HL-60 (cell line): ENCODE measurements around the gene SELENOP.

Experiments used
- DNase-seq, 2 experiments: peaks; one replicate each; pipeline ENCODE4 v3.0.0-alpha.2; 2010 to 2020; ENCODE audit warnings: low read depth in 1 of 2, low spot score in 1 of 2
- H3K27ac ChIP-seq: fragments of 250-450 bp; sonication (Bioruptor Pico); replicated peaks from 2 replicates; pipeline ENCODE4 v1.5.1; 2020; ENCODE audit warnings: mild to moderate bottlenecking, moderate library complexity
- H3K27me3 ChIP-seq: fragments of 250-450 bp; sonication (Bioruptor Pico); 2 replicates; pipeline ENCODE4 v1.5.1; 2021; ENCODE audit warnings: mild to moderate bottlenecking, moderate library complexity; ENCODE audit not compliant: insufficient read depth, poor library complexity, severe bottlenecking
- H3K4me3 ChIP-seq: replicated peaks from 2 replicates; pipeline ENCODE4 v1.5.1; 2011; ENCODE audit warnings: mild to moderate bottlenecking, control low read depth, low read length; ENCODE audit not compliant: insufficient read depth
- GABPA ChIP-seq: IDR thresholded peaks from 2 replicates; pipeline ENCODE4 v1.6.1; 2012; ENCODE audit warnings: low read depth
- POLR2AphosphoS5 ChIP-seq: IDR thresholded peaks from 2 replicates; pipeline ENCODE4 v1.6.1; 2012; ENCODE audit warnings: low read depth
- SPI1 ChIP-seq: IDR thresholded peaks from 2 replicates; pipeline ENCODE4 v1.6.1; 2012; ENCODE audit warnings: low read depth, mild to moderate bottlenecking, borderline replicate concordance
- long read RNA-seq: library from polyadenylated mRNA; unstranded; transcript quantifications from one replicate; pipeline ENCODE4 v2.0.0, GENCODE V29; 2020
- TF ChIP-seq, protein P1 (sequence below): IDR thresholded peaks from one replicate; pipeline ENCODE4 v1.5.1; 2011; ENCODE audit warnings: low read length, control low read depth, inconsistent platforms; ENCODE audit not compliant: insufficient read depth
- TF ChIP-seq, protein P2 (sequence below): IDR thresholded peaks from 2 replicates; pipeline ENCODE4 v1.6.1; 2012; ENCODE audit warnings: low read depth; ENCODE audit not compliant: insufficient replicate concordance

SELENOP gene, protein sequence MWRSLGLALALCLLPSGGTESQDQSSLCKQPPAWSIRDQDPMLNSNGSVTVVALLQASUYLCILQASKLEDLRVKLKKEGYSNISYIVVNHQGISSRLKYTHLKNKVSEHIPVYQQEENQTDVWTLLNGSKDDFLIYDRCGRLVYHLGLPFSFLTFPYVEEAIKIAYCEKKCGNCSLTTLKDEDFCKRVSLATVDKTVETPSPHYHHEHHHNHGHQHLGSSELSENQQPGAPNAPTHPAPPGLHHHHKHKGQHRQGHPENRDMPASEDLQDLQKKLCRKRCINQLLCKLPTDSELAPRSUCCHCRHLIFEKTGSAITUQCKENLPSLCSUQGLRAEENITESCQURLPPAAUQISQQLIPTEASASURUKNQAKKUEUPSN
- long read RNA-seq, partial matches to known transcripts: 0 of 4 reads
- long read RNA-seq, other reads (novel, unspliced or antisense): 4 of 4 reads

DNA sequence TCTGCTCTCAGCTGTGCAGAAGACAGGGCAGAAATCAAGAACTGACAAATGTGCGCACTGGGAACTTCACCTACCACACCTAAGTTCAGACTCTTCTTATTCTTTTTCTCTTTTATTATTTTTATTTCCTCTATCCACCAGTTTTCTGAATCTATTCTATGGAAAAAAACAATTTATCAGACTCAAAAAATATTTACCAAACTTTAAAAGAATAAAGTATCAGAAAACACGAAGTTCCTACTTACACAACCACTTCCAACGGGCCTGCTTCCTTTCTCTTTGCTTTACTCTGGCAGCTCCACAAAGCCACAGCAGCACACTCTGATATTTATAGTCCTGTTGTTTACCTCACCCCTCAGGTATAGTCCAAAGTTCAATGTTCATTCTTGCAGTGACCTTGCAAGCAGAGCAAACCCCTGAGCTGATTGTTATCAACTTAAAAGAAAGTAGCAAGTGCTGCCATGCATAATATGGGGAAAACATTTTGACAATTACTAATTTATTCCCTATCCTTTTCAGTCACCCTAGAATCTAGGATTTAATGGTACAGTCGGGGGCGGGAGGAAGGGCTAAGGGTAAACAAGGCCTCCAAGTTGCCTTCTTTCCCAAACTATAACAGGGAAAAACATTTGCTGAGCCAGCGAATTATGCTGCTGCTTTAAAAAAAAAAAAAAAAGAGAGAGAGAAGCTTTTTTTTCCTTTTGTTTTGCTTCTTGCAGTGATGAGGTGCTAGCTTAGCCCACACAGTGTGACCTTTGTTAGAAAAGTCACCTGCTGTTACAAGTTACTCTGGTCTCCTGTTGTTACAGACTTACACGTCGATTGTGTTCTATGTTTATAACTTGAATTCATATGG is at the start of gene SELENOP:
Gene SELENOP (minus strand): TSS at position 302 of the 856 bp plus-strand sequence. CDS start 3,539 bp downstream, outside the sequence.
- DNase-seq: no peak
- no peaks in the 10 kb centered on the region for H3K27me3 ChIP-seq

DNA sequence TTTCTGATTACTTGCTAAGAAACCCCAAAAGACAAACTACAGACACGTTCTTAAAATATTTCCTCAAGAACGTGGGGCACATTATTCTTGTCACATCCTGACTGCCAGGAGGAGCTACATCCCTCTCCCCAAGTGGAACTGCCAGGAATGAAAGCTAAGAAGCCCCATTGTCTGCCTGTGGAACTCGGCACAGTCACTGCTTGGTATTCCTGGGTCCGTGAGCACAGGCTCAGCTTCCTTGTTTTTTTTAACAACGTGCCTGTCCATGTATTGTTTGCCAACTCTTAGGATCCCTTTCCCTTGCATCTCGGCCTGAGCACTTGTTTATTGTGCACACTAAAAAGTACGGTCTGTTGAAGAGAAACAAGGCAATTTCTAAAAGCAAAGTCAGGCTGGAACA is 47.0 kb upstream of the SELENOP start:
- no peak overlapping the region for H3K27ac ChIP-seq
- no peak for TF ChIP-seq SPI1
- TF ChIP-seq GABPA: no peak
- no peak for TF ChIP-seq POLR2AphosphoS5
- TF ChIP-seq, protein P1, sequence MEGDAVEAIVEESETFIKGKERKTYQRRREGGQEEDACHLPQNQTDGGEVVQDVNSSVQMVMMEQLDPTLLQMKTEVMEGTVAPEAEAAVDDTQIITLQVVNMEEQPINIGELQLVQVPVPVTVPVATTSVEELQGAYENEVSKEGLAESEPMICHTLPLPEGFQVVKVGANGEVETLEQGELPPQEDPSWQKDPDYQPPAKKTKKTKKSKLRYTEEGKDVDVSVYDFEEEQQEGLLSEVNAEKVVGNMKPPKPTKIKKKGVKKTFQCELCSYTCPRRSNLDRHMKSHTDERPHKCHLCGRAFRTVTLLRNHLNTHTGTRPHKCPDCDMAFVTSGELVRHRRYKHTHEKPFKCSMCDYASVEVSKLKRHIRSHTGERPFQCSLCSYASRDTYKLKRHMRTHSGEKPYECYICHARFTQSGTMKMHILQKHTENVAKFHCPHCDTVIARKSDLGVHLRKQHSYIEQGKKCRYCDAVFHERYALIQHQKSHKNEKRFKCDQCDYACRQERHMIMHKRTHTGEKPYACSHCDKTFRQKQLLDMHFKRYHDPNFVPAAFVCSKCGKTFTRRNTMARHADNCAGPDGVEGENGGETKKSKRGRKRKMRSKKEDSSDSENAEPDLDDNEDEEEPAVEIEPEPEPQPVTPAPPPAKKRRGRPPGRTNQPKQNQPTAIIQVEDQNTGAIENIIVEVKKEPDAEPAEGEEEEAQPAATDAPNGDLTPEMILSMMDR: no peak
- TF ChIP-seq, protein P2, sequence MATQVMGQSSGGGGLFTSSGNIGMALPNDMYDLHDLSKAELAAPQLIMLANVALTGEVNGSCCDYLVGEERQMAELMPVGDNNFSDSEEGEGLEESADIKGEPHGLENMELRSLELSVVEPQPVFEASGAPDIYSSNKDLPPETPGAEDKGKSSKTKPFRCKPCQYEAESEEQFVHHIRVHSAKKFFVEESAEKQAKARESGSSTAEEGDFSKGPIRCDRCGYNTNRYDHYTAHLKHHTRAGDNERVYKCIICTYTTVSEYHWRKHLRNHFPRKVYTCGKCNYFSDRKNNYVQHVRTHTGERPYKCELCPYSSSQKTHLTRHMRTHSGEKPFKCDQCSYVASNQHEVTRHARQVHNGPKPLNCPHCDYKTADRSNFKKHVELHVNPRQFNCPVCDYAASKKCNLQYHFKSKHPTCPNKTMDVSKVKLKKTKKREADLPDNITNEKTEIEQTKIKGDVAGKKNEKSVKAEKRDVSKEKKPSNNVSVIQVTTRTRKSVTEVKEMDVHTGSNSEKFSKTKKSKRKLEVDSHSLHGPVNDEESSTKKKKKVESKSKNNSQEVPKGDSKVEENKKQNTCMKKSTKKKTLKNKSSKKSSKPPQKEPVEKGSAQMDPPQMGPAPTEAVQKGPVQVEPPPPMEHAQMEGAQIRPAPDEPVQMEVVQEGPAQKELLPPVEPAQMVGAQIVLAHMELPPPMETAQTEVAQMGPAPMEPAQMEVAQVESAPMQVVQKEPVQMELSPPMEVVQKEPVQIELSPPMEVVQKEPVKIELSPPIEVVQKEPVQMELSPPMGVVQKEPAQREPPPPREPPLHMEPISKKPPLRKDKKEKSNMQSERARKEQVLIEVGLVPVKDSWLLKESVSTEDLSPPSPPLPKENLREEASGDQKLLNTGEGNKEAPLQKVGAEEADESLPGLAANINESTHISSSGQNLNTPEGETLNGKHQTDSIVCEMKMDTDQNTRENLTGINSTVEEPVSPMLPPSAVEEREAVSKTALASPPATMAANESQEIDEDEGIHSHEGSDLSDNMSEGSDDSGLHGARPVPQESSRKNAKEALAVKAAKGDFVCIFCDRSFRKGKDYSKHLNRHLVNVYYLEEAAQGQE: no peak
- H3K4me3 ChIP-seq: no peak overlapping the region
- no peaks in the 10 kb centered on the region for H3K27me3 ChIP-seq
- DNase-seq: no peak

More for the DNA sequence above, at the start of gene SELENOP:
- H3K27ac ChIP-seq: no peak within 1 kb of the TSS
- no peak within 1 kb of the TSS for H3K4me3 ChIP-seq
- TF ChIP-seq, protein P2: no peak
- TF ChIP-seq, protein P1: no peak
- TF ChIP-seq POLR2AphosphoS5: no peak
- no peak for TF ChIP-seq GABPA
- TF ChIP-seq SPI1: no peak

DNA sequence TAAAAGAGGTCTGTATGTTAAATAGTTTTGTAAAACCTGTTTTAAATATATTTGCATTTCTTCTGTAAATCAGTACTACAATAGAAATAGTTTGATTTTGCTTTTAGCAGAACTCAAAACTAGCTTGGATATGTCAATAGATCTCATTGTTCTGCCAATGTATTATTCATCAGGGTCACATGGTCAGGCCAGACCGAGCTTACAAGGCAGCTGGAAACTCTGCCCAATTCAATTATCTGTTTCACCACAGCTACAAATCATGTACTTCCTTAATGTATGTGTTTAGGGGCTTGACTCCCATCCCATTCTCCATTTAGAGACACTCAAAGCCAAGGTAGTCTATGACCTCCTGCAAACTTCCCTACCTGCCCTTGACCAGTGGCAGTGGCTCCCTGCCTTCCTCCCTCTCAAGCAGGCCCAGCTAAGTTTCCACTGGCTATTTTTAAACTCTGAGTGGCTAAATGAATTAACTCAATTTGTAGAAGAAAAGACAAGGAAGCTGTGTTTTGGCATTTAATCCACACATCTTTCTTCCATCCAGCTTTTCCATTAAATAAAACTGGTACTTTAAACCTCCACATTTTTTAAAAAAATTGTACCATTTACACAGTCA is 46.4 kb upstream of the SELENOP start:
- Histone ChIP-seq H3K4me3 (no peak overlapping the region), H3K27me3 (no peaks in the 10 kb centered on the region), H3K27ac (no peak overlapping the region)
- TF ChIP-seq, protein P1: no peak
- TF ChIP-seq GABPA (no peak), SPI1 (no peak), POLR2AphosphoS5 (no peak)
- TF ChIP-seq, protein P2: no peak
- DNase-seq: no peak
